ENCODE data around the gene SLC6A19. TPM values are rescaled to one million over a fixed set of nuclear protein-coding genes. Genes with fewer than 3 reads are reported as not detected.

SLC6A19 gene
- polyA plus RNA-seq, 3 donors = not detected

- no peaks in the 10 kb centered on the region for H3K4me1 Mint-ChIP-seq
- H3K27me3 Mint-ChIP-seq (ENCODE audit: low read depth in 3 of 3) = peaks cover 0 to 4% (median 2%) of the 10 kb centered on the region in 3 donors
- Histone ChIP-seq H3K27me3 (ENCODE audit: control insufficient read depth in 2 of 2, insufficient read depth in 2 of 2, low read length in 2 of 2) (no peaks in the 10 kb centered on the region), H3K4me1 (ENCODE audit: control insufficient read depth in 1 of 2, insufficient read depth in 2 of 2, low read length in 2 of 2) (no peaks in the 10 kb centered on the region), H3K27ac (ENCODE audit: low read depth in 1 of 2, low read length in 2 of 2) (no peak overlapping the region), H2AFZ (ENCODE audit: insufficient read depth, low read depth, low read length, poor library complexity, severe bottlenecking) (no peak overlapping the region), H3K79me2 (ENCODE audit: insufficient read depth, low read length) (no peaks in the 10 kb centered on the region), H3K36me3 (replicated peaks in 1 of 2; ENCODE audit: control insufficient read depth in 1 of 2, insufficient read depth in 2 of 2, low read length in 2 of 2) (no peaks in the 10 kb centered on the region), H3K9me3 (replicated peaks in 1 of 2; ENCODE audit: control insufficient read depth in 1 of 2, insufficient read depth in 1 of 2, low read length in 2 of 2) (no peaks in the 10 kb centered on the region), H3K4me3 (replicated peaks in 1 of 3; ENCODE audit: low read depth in 2 of 3, low read length in 3 of 3) (no peak overlapping the region), H4K20me1 (ENCODE audit: insufficient read depth, low read length) (no peaks in the 10 kb centered on the region), H3K4me2 (replicated peaks; ENCODE audit: extremely low read depth, low read length, poor library complexity, severe bottlenecking) (no peak overlapping the region), H3K9ac (ENCODE audit: insufficient read depth, low read length, poor library complexity, severe bottlenecking) (no peak overlapping the region)
- H3K36me3 Mint-ChIP-seq = no peaks in the 10 kb centered on the region
- no peak for DNase-seq
- 77% methylated on average over 15 of the region's 18 CpGs for WGBS (ENCODE audit: insufficient coverage)
- TF ChIP-seq CTCF (IDR thresholded peaks at IDR 0.05) = no peak
- intact Hi-C loops (cut with micrococcal nuclease) = no loop called here
- H3K4me3 Mint-ChIP-seq = no peak overlapping the region
- H3K9me3 Mint-ChIP-seq = no peaks in the 10 kb centered on the region
- no peak overlapping the region for H3K27ac Mint-ChIP-seq
Observed at GRCh38 chr5:1183424-1184162, 17.8 kb upstream of the SLC6A19 start.

GRCh38 chr5:1184163-1184470 is 17.3 kb upstream of the SLC6A19 start:
- Mint-ChIP-seq H3K27ac (no peak overlapping the region), H3K9me3 (no peaks in the 10 kb centered on the region), H3K4me1 (no peaks in the 10 kb centered on the region), H3K27me3 (ENCODE audit: low read depth in 3 of 3) (peaks cover 0 to 4% (median 2%) of the 10 kb centered on the region in 3 donors), H3K4me3 (no peak overlapping the region), H3K36me3 (no peaks in the 10 kb centered on the region)
- H3K9me3 ChIP-seq (replicated peaks in 1 of 2; ENCODE audit: control insufficient read depth in 1 of 2, insufficient read depth in 1 of 2, low read length in 2 of 2) = no peaks in the 10 kb centered on the region
- no peak overlapping the region for H3K4me3 ChIP-seq (replicated peaks in 1 of 3; ENCODE audit: low read depth in 2 of 3, low read length in 3 of 3)
- 95% methylated on average over 6 of the region's 8 CpGs for WGBS (ENCODE audit: insufficient coverage)
- no peak for TF ChIP-seq CTCF (IDR thresholded peaks at IDR 0.05)
- no peak overlapping the region for H2AFZ ChIP-seq (ENCODE audit: insufficient read depth, low read depth, low read length, poor library complexity, severe bottlenecking)
- H3K27ac ChIP-seq (ENCODE audit: low read depth in 1 of 2, low read length in 2 of 2) = no peak overlapping the region
- H3K79me2 ChIP-seq (ENCODE audit: insufficient read depth, low read length) = no peaks in the 10 kb centered on the region
- no peaks in the 10 kb centered on the region for H3K27me3 ChIP-seq (ENCODE audit: control insufficient read depth in 2 of 2, insufficient read depth in 2 of 2, low read length in 2 of 2)
- intact Hi-C loops (cut with micrococcal nuclease) = no loop called here
- no peaks in the 10 kb centered on the region for H3K4me1 ChIP-seq (ENCODE audit: control insufficient read depth in 1 of 2, insufficient read depth in 2 of 2, low read length in 2 of 2)
- no peak overlapping the region for H3K4me2 ChIP-seq (replicated peaks; ENCODE audit: extremely low read depth, low read length, poor library complexity, severe bottlenecking)
- no peaks in the 10 kb centered on the region for H3K36me3 ChIP-seq (replicated peaks in 1 of 2; ENCODE audit: control insufficient read depth in 1 of 2, insufficient read depth in 2 of 2, low read length in 2 of 2)
- DNase-seq = no peak
- no peak overlapping the region for H3K9ac ChIP-seq (ENCODE audit: insufficient read depth, low read length, poor library complexity, severe bottlenecking)
- H4K20me1 ChIP-seq (ENCODE audit: insufficient read depth, low read length) = no peaks in the 10 kb centered on the region

Measured in CD14-positive monocyte (primary cell).